HG03520 (cell line): ENCODE data around the gene SERPINC1.
A peak's percentile ranks its signal among the peaks of the same experiment; 100 is the strongest.
"Not testable (repeated sequence)": the region's sequence is repeated elsewhere in the genome, so short reads cannot be mapped to it uniquely, and the experiment has no call there.

Source experiments
- ATAC-seq: cut with Tn5 transposase; IDR thresholded peaks from one replicate; pipeline ENCODE4 v1.9.1; 2021; ENCODE audit warnings: mild to moderate bottlenecking, moderate library complexity; ENCODE audit not compliant: unreplicated experiment

The SERPINC1 gene

GRCh38 chr1:173893611-173894010, 23.5 kb downstream of the SERPINC1 start:
- no peak for ATAC-seq

- no peak for ATAC-seq
These were observed 27.2 kb downstream of the SERPINC1 start for GRCh38 chr1:173889885-173890284.

GRCh38 chr1:173888749-173889148, 28.4 kb downstream of the SERPINC1 start:
- ATAC-seq, result no peak

- ATAC-seq, result no peak
These were observed 29.5 kb downstream of the SERPINC1 start for GRCh38 chr1:173887627-173888026.

GRCh38 chr1:173886746-173887611, 30.1 kb downstream of the SERPINC1 start:
- no peak for ATAC-seq

GRCh38 chr1:173884701-173885100, 32.4 kb downstream of the SERPINC1 start:
- no peak for ATAC-seq

- ATAC-seq, result not testable (repeated sequence)
These were observed 36.0 kb downstream of the SERPINC1 start for GRCh38 chr1:173881117-173881516.

- ATAC-seq, result no peak
These were observed 38.9 kb downstream of the SERPINC1 start for GRCh38 chr1:173878251-173878650.

GRCh38 chr1:173876732-173877131, 40.4 kb downstream of the SERPINC1 start:
- ATAC-seq, result no peak

GRCh38 chr1:173871500-173871899, 45.6 kb downstream of the SERPINC1 start:
- ATAC-seq, result no peak

GRCh38 chr1:173871091-173871490, 46.0 kb downstream of the SERPINC1 start:
- ATAC-seq, result no peak

- ATAC-seq, result peak; percentile 30
These were observed 46.7 kb downstream of the SERPINC1 start for GRCh38 chr1:173870252-173871075.

- ATAC-seq, result no peak
These were observed 48.1 kb downstream of the SERPINC1 start for GRCh38 chr1:173869021-173869359.

- peak; percentile 46 for ATAC-seq
These were observed 48.7 kb downstream of the SERPINC1 start, which contains the start of gene ZBTB37 for GRCh38 chr1:173868266-173869020. ZBTB37 (plus strand) TSS chr1:173868380; CDS start chr1:173870226, 1,846 bp downstream.

- ATAC-seq, result peak; percentile 60
These were observed 49.3 kb downstream of the SERPINC1 start, which contains the start of gene GAS5 for GRCh38 chr1:173867753-173868265. GAS5 (minus strand) TSS chr1:173867989.

GRCh38 chr1:173867141-173867752, 49.9 kb downstream of the SERPINC1 start:
- ATAC-seq, result no peak

- ATAC-seq, result no peak
These were observed 50.6 kb downstream of the SERPINC1 start for GRCh38 chr1:173866413-173867115.

GRCh38 chr1:173865468-173866164, 51.5 kb downstream of the SERPINC1 start:
- no peak for ATAC-seq
